Hepatocyte (in vitro differentiated cells): ENCODE measurements around the gene NGEF. TPM values are rescaled to one million over a fixed set of nuclear protein-coding genes. Genes with fewer than 3 reads are reported as not detected.
"Not testable (repeated sequence)": the region's sequence is repeated elsewhere in the genome, so short reads cannot be mapped to it uniquely, and the experiment has no call there.

ENCODE experiments used
- DNase-seq: peaks from one replicate; pipeline ENCODE4 v3.0.0-alpha.2; 2016; ENCODE audit warnings: low spot score
- H2AFZ ChIP-seq: fragments of 200-600 bp; sonication (generic); 2 replicates; pipeline ENCODE4 v1.6.0; 2016; ENCODE audit warnings: antibody characterized with exemption, mild to moderate bottlenecking
- H3K27ac ChIP-seq: fragments of 200-600 bp; sonication (generic); 2 replicates; pipeline ENCODE4 v1.5.1; 2016; ENCODE audit warnings: mild to moderate bottlenecking
- H3K27me3 ChIP-seq: fragments of 200-600 bp; sonication (generic); 2 replicates; pipeline ENCODE4 v1.6.1; 2016
- H3K36me3 ChIP-seq: fragments of 200-600 bp; sonication (generic); replicated peaks from 2 replicates; pipeline ENCODE4 v1.5.1; 2016; ENCODE audit warnings: low read depth; ENCODE audit not compliant: insufficient read depth
- H3K4me1 ChIP-seq: fragments of 200-600 bp; sonication (generic); 2 replicates; pipeline ENCODE4 v1.5.1; 2016; ENCODE audit warnings: mild to moderate bottlenecking, moderate library complexity; ENCODE audit not compliant: insufficient read depth
- H3K4me2 ChIP-seq: fragments of 200-600 bp; sonication (generic); 2 replicates; pipeline ENCODE4 v1.6.0; 2016
- H3K4me3 ChIP-seq: fragments of 200-600 bp; sonication (generic); 2 replicates; pipeline ENCODE4 v1.5.1; 2016; ENCODE audit warnings: mild to moderate bottlenecking
- H3K79me2 ChIP-seq: fragments of 200-600 bp; sonication (generic); 2 replicates; pipeline ENCODE4 v1.6.0; 2017; ENCODE audit warnings: mild to moderate bottlenecking
- H3K9me2 ChIP-seq: fragments of 200-600 bp; sonication (generic); replicated peaks from 2 replicates; pipeline ENCODE4 v1.6.0; 2017; ENCODE audit warnings: mild to moderate bottlenecking; ENCODE audit not compliant: insufficient read depth
- H3K9me3 ChIP-seq: fragments of 200-600 bp; sonication (generic); 2 replicates; pipeline ENCODE4 v1.5.1; 2016; ENCODE audit warnings: low read depth, mild to moderate bottlenecking
- H4K20me1 ChIP-seq: fragments of 200-600 bp; sonication (generic); 2 replicates; pipeline ENCODE4 v1.6.0; 2016; ENCODE audit warnings: mild to moderate bottlenecking; ENCODE audit not compliant: insufficient read depth, poor library complexity, severe bottlenecking
- EZH2 ChIP-seq: fragments of 200-600 bp; sonication (generic); IDR thresholded peaks from 2 replicates; pipeline ENCODE4 v1.6.1; 2016; ENCODE audit warnings: antibody characterized with exemption, mild to moderate bottlenecking, borderline replicate concordance
- EZH2phosphoT487 ChIP-seq: fragments of 200-600 bp; sonication (generic); IDR thresholded peaks from one replicate; pipeline ENCODE4 v1.6.1; 2018; ENCODE audit warnings: antibody characterized with exemption, mild to moderate bottlenecking, low read depth, moderate library complexity; ENCODE audit not compliant: unreplicated experiment, severe bottlenecking
- WGBS: methylation state at CpG from one replicate; pipeline ENCODE4 v1.1.6; 2016; ENCODE audit warnings: low lambda C conversion rate; ENCODE audit errors: missing lambda C conversion rate; 5-methylcytosine and 5-hydroxymethylcytosine counted together
- polyA plus RNA-seq: library from polyadenylated mRNA; unstranded; fragments of >200 nt; fragmentation: Nextera tagmentation; extraction: Ambion mirVana; gene quantifications from 2 replicates; pipeline ENCODE4 v1.2.1, GENCODE V29; 2016
- total RNA-seq: library from RNA; depleted of rRNA; stranded (reverse); fragments of >200 nt; gene quantifications from 2 replicates; pipeline ENCODE4 v1.2.3, GENCODE V29; 2014
- TF ChIP-seq, protein P1 (sequence below): fragments of 200-600 bp; sonication (generic); IDR thresholded peaks from 2 replicates; pipeline ENCODE4 v1.5.1; 2016; ENCODE audit warnings: antibody characterized with exemption, mild to moderate bottlenecking; ENCODE audit not compliant: poor library complexity

NGEF gene
- total and polyA plus RNA-seq, 2 experiments from 2014 or later = 2.2 to 3.2 TPM

- Histone ChIP-seq H4K20me1 (no peaks in the 10 kb centered on the region), H3K9me2 (no peaks in the 10 kb centered on the region), H2AFZ (no peak overlapping the region), H3K4me2 (no peak overlapping the region), H3K27ac (no peak overlapping the region), H3K36me3 (no peaks in the 10 kb centered on the region), H3K79me2 (no peaks in the 10 kb centered on the region), H3K4me3 (no peak overlapping the region), H3K27me3 (no peaks in the 10 kb centered on the region), H3K4me1 (no peaks in the 10 kb centered on the region), H3K9me3 (no peaks in the 10 kb centered on the region)
- no peak for DNase-seq
- WGBS = 52% methylated on average over 1 of the region's 1 CpG
- TF ChIP-seq EZH2phosphoT487 = no peak
Observed at GRCh38 chr2:232911712-232912277, 101.3 kb downstream of the NGEF start.

GRCh38 chr2:232910376-232910775, 102.7 kb downstream of the NGEF start:
- TF ChIP-seq, protein P1, sequence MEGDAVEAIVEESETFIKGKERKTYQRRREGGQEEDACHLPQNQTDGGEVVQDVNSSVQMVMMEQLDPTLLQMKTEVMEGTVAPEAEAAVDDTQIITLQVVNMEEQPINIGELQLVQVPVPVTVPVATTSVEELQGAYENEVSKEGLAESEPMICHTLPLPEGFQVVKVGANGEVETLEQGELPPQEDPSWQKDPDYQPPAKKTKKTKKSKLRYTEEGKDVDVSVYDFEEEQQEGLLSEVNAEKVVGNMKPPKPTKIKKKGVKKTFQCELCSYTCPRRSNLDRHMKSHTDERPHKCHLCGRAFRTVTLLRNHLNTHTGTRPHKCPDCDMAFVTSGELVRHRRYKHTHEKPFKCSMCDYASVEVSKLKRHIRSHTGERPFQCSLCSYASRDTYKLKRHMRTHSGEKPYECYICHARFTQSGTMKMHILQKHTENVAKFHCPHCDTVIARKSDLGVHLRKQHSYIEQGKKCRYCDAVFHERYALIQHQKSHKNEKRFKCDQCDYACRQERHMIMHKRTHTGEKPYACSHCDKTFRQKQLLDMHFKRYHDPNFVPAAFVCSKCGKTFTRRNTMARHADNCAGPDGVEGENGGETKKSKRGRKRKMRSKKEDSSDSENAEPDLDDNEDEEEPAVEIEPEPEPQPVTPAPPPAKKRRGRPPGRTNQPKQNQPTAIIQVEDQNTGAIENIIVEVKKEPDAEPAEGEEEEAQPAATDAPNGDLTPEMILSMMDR = no peak
- no peak for TF ChIP-seq EZH2
- TF ChIP-seq EZH2phosphoT487 = no peak
- Histone ChIP-seq H3K4me1 (no peaks in the 10 kb centered on the region), H3K27me3 (no peaks in the 10 kb centered on the region), H3K79me2 (no peaks in the 10 kb centered on the region), H3K4me3 (no peak overlapping the region), H3K27ac (no peak overlapping the region), H2AFZ (no peak overlapping the region), H4K20me1 (no peaks in the 10 kb centered on the region), H3K9me3 (no peaks in the 10 kb centered on the region), H3K4me2 (no peak overlapping the region), H3K36me3 (no peaks in the 10 kb centered on the region), H3K9me2 (no peaks in the 10 kb centered on the region)
- 90% methylated on average over 6 of the region's 6 CpGs for WGBS
- DNase-seq = no peak

DNA sequence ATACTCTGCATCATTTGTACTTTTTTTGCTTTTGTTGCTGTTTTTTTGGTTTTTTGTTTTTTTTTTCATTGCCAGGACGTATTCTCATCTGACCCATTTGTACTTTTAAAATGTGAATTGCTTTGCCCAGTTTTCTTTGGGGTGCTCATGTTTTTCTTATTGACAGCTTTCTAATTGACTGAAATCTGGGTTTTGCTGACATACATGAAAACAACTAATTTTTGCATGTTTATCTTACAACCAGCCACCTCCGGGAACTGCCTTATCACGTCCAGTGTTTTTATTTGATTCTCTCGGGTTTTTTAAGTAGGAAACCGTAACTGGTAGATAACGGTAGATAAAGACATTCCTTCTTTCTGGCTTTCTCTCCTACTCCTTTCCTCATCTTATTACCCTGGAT, 104.4 kb downstream of the NGEF start:
- Histone ChIP-seq H3K27me3 (no peaks in the 10 kb centered on the region), H3K4me1 (no peaks in the 10 kb centered on the region), H3K79me2 (no peaks in the 10 kb centered on the region), H3K4me2 (no peak overlapping the region), H3K9me3 (no peaks in the 10 kb centered on the region), H4K20me1 (no peaks in the 10 kb centered on the region), H2AFZ (no peak overlapping the region), H3K36me3 (no peaks in the 10 kb centered on the region), H3K4me3 (no peak overlapping the region), H3K27ac (no peak overlapping the region), H3K9me2 (no peaks in the 10 kb centered on the region)
- TF ChIP-seq EZH2phosphoT487 = no peak
- TF ChIP-seq EZH2 = no peak
- TF ChIP-seq, protein P1 = no peak
- no peak for DNase-seq
- 46% methylated on average over 6 of the region's 6 CpGs for WGBS

GRCh38 chr2:232907718-232908085, 105.4 kb downstream of the NGEF start:
- not testable (repeated sequence) for H3K27me3 ChIP-seq, H3K79me2 ChIP-seq, H4K20me1 ChIP-seq, H3K4me3 ChIP-seq, DNase-seq, H3K9me2 ChIP-seq, H3K27ac ChIP-seq, H3K4me1 ChIP-seq, H3K36me3 ChIP-seq, H3K4me2 ChIP-seq, H2AFZ ChIP-seq, H3K9me3 ChIP-seq
- 97% methylated on average over 9 of the region's 9 CpGs for WGBS

DNA sequence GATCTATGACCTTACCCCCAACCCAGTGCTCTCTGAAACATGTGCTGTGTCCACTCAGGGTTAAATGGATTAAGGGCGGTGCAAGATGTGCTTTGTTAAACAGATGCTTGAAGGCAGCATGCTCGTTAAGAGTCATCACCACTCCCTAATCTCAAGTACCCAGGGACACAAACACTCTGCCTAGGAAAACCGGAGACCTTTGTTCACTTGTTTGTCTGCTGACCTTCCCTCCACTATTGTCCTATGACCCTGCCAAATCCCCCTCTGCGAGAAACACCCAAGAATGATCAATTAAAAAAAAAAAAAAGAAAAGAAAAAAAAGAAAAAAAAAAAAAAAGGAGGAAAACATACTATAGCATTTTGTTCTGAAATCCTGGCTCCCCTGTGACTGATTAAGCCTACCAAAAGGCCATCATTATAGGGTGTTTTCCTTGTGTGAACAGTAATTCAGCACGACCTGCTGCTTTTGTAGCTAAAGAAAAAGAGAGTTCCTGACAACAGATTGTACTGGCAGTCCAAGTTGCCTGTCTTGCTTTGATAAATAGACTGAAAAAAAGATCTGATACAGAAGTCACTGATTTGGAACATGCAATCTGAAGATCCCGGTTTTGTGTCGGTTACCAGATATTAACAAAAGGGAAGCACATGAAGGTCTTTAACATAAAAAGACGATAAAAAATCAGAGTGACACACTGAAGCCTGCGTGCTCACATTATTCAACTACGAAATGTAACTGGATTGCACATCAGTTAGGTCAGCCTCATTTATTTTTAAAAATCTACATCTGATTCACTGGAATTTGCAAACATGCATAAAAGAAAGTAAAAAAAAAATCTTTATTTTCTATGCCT, 106.0 kb downstream of the NGEF start:
- not testable (repeated sequence) for DNase-seq
- 48% methylated on average over 9 of the region's 10 CpGs for WGBS

More for the DNA sequence above, 106.0 kb downstream of the NGEF start:
- not testable (repeated sequence) for H3K4me3 ChIP-seq, H3K4me2 ChIP-seq, H3K4me1 ChIP-seq, H4K20me1 ChIP-seq, H3K79me2 ChIP-seq, H3K27ac ChIP-seq, H3K27me3 ChIP-seq, H3K9me2 ChIP-seq, H2AFZ ChIP-seq, H3K9me3 ChIP-seq, H3K36me3 ChIP-seq
